ENCODE results near the gene HLCS.

The HLCS gene

GRCh38 chr21:36879827-36880226 is 86.6 kb downstream of the HLCS start:
- FAIRE-seq = no peak

GRCh38 chr21:36877741-36878140 is 88.7 kb downstream of the HLCS start:
- no peak for FAIRE-seq

- no peak for FAIRE-seq
These were observed 91.8 kb downstream of the HLCS start for GRCh38 chr21:36874665-36875064.

- no peak for FAIRE-seq
These were observed 93.0 kb downstream of the HLCS start for GRCh38 chr21:36873513-36873912.

- no peak for FAIRE-seq
These were observed 99.1 kb downstream of the HLCS start for GRCh38 chr21:36867291-36867905.

- FAIRE-seq = no peak
These were observed 100.0 kb downstream of the HLCS start for GRCh38 chr21:36866419-36866818.

- no peak for FAIRE-seq
These were observed 101.5 kb downstream of the HLCS start for GRCh38 chr21:36864974-36865373.

- FAIRE-seq = no peak
These were observed 103.2 kb downstream of the HLCS start for GRCh38 chr21:36863260-36863659.

GRCh38 chr21:36861595-36862323 is 104.7 kb downstream of the HLCS start:
- no peak for FAIRE-seq

GRCh38 chr21:36860736-36861594 is 105.5 kb downstream of the HLCS start:
- no peak for FAIRE-seq

- FAIRE-seq = no peak
These were observed 106.5 kb downstream of the HLCS start for GRCh38 chr21:36859744-36860501.

- FAIRE-seq = no peak
These were observed 108.0 kb downstream of the HLCS start for GRCh38 chr21:36858320-36858957.

- no peak for FAIRE-seq
These were observed 109.8 kb downstream of the HLCS start for GRCh38 chr21:36856643-36857042.

- no peak for FAIRE-seq
These were observed 112.1 kb downstream of the HLCS start for GRCh38 chr21:36854391-36854790.

- no peak for FAIRE-seq
These were observed 113.6 kb downstream of the HLCS start for GRCh38 chr21:36852864-36853263.

- no peak for FAIRE-seq
These were observed 114.2 kb downstream of the HLCS start for GRCh38 chr21:36852293-36852692.

- FAIRE-seq = no peak
These were observed 115.3 kb downstream of the HLCS start for GRCh38 chr21:36851121-36851520.

GRCh38 chr21:36850372-36850771 is 116.1 kb downstream of the HLCS start:
- no peak for FAIRE-seq

- FAIRE-seq = no peak
These were observed 116.9 kb downstream of the HLCS start for GRCh38 chr21:36849461-36850105.

- no peak for FAIRE-seq
These were observed 117.7 kb downstream of the HLCS start for GRCh38 chr21:36848730-36849274.

- no peak for FAIRE-seq
These were observed 119.3 kb downstream of the HLCS start for GRCh38 chr21:36847189-36847588.

- no peak for FAIRE-seq
These were observed 119.8 kb downstream of the HLCS start for GRCh38 chr21:36846631-36847030.

All from A204.1 (cell line).